Measurements from ENCODE around the gene RNU5D-1.
"Not testable (repeated sequence)": the region's sequence is repeated elsewhere in the genome, so short reads cannot be mapped to it uniquely, and the experiment has no call there.

The RNU5D-1 gene

DNA sequence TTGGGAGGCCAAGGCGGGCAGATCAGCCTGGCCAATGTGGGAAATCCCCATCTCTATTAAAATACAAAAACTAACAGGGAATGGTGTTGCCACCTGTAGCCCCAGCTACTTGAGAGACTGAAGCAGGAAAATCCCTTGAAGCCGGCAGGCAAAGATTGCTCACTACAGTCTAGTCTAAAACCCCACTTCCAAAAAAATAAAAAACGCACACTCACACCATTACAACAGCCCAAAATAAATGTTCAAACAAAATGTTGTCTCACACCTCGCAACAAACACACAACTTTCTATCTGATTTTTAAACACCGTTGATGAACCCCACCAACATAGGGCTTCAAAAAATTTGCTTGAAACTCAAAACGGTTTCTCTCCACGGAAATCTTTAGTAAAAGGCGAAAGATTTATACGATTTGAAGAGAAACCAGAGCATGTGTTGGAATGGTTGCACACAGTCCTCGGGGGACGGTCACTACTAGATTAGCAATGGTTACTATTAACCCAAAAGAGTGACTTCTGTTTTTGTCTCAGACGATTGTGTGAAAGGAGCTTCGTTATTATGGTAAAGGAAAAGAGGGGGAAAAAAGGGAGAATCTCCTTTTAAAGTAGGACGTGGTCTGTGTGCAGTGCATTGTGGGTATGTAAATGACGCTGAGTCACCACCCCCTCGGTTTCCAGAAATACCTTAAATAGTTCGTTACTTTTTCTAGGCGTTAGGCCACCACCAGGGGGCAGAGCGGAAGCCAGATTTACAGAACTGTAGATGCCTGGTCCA, at the start of gene RNU5D-1:
RNU5D-1 (minus strand) TSS at position 430 of the 772 bp plus-strand sequence.
- DNase-seq, result peak; percentile 95

DNA sequence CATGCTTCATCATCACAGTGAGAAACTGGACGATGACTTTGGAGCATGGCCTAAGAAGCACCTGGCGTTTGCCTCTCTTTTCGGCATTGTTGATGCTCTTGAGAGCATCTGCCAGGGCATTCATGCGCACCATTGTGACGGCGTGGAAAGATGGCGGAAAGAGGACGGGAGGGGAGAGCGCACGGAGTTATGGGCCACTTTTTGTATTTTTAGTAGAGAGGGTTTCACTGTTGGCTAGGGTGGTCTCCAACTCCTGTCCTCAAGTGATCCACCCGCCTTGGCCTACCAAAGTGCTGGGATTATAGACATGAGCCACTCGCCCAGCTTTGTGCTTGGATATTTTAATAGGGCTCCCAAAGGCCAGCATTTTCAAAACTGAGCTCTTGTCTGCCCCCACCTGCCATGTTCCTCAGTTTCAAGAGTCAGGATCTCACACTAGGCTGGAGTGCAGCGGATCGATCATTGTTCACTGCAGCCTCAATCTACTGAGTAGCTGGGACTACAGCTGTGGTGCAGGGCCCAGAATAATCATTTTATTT, 49.7 kb upstream of the RNU5D-1 start:
- DNase-seq, result no peak

DNA sequence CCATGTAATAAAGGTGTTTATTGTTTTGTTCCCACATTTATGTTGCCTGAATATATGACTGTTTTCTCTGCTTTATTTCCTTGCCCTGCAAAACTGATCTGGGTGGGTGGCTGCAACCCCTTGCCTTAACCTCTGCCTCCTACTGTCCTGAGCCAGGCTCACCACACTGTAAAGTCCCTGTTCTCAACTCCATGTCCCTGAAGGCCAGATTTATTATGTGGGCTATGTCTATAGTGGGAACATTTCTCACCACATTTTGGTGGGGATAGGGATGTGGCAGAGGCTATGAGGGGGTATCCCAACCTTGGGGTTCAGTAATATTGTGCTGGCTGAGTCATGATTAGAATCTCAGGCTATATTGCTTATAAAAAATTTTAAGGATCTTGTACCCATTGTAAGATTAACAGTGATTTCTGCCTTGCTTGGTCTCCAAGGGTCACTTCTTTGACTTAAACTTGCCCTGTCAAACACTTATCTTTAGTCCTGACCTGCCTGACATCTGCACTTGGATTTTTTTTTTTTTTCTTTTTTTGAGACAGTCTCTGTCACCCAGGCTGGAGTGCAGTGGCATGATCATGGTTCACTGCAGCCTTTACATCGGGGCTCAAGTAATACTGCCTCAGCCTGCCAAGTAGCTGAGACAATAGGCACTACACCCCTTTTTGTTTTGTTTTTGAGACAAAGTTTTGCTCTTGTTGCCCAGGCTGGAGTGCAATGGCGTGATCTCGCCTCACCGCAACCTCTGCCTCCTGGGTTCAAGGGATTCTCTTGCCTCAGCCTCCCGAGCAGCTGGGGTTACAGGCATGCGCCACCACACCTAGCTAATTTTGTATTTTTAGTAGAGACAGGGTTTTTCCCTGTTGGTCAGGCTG, 48.0 kb upstream of the RNU5D-1 start:
- DNase-seq, result no peak

DNA sequence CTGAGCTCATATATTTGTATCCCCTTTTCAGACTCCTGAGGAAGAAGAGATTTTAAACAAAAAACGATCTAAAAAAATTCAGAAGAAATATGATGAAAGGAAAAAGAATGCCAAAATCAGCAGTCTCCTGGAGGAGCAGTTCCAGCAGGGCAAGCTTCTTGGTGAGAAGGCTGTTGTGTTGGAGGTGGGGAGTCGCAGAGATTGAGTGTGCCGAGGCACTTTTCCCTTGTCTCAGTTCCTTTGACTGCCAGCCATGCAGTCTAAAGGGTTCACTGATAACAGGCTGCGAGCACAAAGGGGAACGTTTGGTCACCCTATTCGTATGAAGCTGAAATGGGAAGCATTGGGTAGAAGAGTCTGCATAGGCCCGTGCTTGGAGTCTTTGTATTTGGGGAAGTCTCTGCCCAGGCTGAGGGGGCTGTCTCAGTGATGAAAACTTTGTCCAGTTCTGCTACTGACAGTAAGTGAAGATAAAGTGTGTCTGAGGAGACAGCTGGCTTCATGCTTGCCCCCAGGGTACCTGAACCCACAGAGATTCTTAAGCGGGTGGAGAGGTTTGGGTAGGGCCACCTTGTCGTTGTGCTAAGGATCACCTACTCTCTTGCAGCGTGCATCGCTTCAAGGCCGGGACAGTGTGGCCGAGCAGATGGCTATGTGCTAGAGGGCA, 47.1 kb upstream of the RNU5D-1 start:
- no peak for DNase-seq

DNA sequence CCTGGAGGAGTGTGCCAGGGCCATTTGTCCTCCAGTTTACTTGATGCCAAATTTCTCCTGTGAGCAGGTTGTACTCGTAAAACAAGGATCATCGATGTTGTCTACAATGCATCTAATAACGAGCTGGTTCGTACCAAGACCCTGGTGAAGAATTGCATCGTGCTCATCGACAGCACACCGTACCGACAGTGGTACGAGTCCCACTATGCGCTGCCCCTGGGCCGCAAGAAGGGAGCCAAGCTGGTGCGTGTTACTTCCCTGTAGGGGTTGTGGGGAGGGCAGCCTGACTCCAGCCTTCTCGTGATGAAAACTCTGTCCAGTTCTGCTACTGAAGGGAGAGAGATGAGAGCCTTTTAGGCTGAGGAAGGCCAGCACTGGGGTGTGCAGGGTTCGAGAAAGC, 46.6 kb upstream of the RNU5D-1 start:
- no peak for DNase-seq

DNA sequence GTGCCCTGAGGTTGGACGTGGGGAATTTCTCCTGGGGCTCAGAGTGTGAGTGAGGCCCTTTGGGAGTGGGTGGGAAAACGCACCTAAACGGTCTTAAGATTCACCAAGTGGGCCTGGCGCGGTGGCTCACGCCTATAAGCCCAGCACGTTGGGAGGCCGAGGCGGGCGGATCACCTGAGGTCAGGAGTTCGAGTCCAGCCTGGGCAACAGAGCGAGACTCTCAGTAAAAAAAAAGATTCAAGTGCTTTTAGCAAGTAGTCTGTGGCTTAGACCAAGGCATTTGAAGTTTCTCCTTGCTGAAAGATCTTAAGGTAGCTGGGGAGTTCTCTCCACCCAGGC, 45.7 kb upstream of the RNU5D-1 start:
- no peak for DNase-seq

DNA sequence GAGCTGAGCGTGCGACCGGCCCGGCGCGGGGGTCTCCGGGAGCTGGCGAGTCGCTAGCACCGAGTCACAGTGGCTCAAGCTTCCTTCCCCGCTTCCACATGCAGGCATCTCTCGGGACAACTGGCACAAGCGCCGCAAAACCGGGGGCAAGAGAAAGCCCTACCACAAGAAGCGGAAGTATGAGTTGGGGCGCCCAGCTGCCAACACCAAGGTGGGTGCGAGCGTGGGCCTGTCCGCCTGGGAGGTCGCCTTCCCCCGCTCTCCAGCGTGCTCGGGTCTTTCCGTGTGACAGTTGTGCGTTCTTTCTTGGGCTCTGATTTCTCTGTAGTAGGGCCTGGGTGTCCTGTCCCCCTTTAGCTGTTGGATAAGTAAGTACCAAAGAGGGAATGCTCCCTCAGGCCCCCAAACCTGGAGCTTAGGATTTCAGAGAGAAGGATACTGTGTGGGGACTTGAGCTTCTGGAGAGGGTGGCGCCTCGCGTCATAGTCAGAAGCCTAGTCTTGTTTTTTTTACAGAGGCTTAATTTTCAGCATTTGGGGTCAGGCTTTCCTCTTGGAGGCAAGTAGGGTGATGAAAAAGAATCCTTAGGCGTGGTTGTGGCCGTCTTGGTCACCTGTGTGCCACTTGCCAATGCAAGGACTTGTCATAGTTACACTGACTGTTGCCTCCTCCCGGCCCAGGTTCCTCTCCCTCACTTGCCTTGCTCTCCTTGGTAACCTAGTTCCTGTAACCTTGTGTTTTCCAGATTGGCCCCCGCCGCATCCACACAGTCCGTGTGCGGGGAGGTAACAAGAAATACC, 45.2 kb upstream of the RNU5D-1 start:
- DNase-seq, result peak; percentile 55

DNA sequence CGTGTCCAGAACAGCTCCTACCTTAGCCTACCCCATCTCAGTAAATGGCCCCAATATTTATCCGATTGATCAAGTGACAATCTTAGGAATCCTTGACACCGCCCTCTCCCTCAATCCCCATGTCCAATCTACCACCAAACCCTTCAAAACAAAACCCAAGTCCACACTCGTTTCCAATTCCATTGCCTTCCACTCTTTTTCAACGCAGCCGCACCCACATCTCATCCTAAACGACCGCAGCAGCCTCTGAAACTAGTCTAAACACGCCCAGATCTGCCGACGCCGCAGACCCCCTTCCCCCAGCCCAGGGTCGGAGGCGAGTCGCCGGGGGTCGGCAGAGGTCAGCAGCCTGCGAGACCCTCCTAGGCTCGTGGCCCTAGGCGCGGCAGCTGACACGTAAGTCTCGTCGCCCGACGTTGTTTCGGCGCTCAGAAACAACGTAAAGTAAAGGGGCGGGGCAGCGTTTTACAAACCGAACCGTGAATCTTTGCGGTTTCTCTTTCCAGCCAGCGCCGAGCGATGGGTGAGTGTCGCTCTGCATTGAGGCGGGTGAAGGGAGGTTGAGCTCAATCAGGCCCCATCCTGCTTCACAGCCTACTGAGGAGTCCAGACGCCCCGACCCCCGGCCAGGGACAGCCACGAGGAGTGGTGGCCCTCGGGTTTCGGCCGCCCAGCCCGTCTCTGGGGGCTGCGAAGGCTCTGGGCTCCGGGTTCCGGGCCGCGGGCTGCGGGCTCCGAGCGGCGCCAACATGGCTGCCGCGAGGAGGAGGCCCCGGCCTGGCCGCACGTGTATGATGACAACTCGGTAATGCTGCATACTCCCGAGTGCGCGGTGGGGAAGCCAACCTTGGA, 44.3 kb upstream of the RNU5D-1 start, which contains the start of gene RPS8:
RPS8 (plus strand) TSS at position 463 of the 852 bp plus-strand sequence; CDS start at position 520, 57 bp downstream.
- DNase-seq, result peak; percentile 91

DNA sequence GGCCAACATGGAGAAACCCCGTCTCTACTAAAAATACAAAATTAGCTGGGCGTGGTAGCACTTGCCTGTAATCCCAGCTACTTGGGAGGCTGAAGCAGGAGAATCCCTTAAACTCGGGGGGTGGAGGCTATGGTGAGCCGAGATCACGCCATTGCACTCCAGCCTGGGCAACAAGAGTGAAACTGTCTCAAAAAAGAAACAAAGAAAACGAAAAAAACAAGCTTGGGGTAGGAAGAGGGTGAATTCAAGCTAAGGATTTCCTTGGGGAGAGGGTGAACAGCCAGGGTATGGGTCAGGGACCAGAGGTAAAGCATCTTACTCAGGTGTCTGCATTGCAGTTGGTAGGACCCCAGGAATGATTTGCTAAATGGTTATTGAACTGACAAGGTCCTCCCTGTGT, 35.5 kb upstream of the RNU5D-1 start:
- DNase-seq, result not testable (repeated sequence)

DNA sequence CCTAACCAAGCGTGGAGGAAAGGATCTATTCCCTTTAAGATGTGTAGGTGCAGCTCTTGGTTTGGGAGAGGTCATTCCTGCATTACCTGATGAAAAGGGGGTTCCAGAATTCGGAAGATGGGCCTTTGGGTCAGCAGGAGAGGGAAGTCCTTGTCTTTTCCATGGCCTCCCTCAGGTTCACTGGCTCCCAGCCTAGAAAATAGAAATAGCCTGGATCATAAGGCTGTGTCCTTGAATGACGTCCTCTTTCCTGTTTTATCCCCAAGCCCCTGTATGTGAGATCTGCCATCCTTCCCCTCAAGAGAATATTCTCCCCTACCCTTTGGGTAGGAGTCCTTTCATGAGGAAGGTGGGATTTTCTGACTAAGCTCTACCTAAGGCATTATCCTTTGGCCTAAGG, 29.9 kb upstream of the RNU5D-1 start:
- no peak for DNase-seq

DNA sequence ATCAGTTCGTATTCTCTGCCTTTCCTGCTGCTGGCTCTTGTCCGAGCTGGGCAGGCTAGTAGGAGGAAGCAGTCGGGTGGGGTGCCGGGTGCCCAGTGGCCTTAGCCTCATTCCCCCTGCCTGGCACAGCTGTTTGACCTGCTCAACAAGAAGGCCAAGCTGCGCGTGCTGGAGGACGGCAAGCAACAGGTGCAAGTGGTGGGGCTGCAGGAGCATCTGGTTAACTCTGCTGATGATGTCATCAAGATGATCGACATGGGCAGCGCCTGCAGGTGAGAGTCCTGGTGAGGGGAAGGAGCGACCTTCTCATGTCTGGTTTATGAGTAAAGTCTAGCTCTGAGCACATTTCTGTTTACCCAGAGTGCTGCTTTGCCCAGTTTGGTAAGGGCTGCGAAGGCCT, 28.1 kb upstream of the RNU5D-1 start:
- DNase-seq, result no peak

DNA sequence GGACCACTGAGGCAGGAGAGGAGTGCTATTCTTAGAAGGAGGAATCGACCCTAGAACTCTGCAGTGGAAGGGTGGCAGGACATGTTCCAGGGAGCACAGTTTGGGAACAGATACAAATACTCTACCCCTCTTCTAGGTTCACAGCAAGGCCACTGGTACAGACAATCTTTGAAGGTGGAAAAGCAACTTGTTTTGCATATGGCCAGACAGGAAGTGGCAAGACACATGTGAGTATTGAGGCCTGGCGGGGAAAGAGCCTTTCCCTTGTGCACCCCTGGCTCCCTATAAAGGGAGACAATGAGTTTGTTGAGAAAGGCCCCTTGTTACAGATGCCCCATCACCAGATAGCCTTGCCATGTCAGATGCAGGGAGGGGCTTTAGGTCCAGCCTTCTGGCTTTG, 26.4 kb upstream of the RNU5D-1 start:
- DNase-seq, result no peak

DNA sequence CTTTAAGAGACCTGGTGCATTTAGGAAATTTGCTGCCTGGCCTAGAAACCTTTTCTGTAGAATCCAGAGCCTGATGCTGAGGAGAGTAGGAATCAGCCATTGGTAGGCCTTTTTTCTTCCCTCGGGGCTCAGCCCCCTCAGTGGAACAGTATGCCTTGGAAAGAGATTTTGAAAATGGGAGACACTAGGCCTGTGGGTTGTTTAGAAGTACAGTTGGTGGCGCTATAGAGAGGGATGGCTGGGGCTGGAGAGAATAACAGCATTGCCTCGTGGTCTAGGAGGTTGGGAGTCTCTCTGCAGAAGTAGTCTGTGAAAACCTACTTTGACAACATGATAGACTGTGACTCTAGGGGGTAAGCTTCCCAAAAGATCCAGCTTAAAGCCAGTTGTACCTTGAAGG, 16.9 kb upstream of the RNU5D-1 start:
- no peak for DNase-seq

DNA sequence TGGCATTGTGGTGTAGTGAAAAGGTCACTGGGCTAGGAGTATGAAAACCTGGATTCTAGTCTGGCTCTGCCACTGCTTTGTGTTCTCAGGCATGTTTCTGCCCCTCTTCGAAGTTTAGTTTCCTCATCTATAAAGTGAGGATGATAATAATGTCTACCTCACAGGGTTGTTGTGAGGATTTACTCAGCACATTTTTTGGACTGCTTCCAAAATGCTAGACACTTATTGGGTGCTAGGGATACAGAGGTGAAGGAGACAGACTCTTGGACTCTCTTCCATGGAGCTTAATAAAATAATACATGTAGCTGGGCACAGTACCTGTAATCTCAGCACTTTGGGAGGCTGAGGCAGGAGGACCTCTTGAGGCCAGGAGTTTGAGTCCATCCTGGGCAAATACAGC, 12.2 kb upstream of the RNU5D-1 start:
- DNase-seq, result no peak

DNA sequence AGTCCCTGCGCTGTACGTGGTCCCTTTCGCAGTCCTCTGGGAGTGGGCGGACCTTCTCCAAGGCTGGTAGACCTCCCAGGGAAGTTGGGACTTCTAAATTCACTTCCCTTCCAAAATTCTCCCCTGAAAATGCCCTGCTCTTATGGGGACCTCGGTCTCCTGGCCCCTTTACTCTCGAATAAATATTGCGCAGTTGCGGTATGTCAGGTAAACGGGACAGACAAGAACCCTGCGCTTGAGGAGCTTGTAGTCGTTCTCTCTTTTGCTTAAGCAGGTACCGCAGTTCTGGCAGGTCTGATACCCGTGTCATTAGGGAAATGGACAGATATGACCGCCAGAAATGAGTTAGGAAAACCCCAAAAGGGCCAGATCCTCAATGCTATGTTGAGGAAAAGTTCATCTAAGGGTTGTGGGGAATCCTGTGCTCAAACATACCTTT, 9.2 kb upstream of the RNU5D-1 start:
- no peak for DNase-seq

DNA sequence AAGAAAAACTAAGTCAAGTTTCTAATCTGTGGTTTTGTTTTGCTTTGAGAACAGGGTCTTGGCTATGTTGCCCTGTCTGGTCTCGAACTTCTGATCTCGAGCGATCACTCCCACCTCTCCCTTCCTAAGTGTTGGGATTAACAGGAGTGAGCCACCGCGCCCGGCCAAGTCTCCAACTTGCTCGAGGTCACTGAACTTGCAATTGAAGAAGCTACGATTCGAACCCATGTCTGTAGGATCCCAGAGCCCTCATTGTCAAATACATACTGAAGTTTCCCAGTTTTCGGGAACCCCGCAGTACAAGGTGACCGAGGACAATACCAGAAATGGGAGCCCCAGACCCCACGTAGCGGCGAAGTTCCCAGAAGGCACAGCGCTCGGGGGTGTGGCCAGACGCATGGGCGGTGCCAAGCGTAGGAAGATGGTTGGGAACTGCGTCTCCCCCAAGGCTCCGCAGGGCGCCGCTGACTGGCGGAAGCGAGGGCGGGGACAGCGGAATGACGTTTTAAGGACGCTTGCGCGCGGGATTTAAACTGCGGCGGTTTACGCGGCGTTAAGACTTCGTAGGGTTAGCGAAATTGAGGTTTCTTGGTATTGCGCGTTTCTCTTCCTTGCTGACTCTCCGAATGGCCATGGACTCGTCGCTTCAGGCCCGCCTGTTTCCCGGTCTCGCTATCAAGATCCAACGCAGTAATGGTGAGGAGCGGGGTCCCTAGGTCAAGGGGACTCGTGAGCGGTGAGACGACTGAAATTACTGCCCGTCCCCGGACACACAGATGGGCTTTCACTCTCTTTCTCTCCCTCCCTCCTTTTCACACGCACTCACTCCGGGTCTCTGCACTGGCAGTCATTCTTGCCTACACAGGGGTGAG, 8.6 kb upstream of the RNU5D-1 start, which contains the start of gene KIF2C:
KIF2C (plus strand) TSS at position 531 of the 872 bp plus-strand sequence; CDS start at position 627, 96 bp downstream.
- DNase-seq, result peak; percentile 96

DNA sequence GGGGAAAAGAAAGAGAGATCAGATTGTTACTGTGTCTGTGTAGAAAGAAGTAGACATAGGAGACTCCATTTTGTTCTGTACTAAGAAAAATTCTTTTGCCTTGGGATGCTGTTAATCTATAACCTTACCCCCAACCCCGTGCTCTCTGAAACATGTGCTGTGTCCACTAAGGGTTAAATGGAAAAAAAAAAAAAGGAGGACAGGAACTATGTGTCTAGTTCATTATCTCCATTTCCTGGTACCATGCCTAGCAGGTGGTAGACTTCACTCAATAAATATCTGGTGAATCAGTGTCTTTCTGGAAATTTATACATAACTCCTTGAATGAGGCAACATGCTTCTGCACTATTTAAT, 8.0 kb upstream of the RNU5D-1 start:
- not testable (repeated sequence) for DNase-seq

DNA sequence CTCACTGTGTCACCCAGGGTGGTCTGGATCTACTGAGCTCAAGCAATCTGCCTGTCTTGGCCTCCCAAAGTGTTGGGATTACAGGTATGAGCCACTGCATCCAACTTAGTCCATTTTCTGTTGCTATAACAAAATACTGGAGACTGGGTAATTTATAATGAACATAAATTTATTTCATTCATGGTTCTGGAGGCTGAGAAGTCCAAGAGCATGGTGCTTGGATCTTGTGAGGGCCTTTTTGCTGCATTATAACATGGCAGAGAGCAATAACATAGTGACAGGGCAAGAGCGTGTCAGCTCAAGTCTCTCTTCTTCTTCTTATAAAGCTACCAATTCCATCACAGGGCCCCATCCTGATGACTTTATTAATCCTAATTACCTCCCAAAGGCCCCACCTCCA, 5.0 kb upstream of the RNU5D-1 start:
- DNase-seq, result no peak

DNA sequence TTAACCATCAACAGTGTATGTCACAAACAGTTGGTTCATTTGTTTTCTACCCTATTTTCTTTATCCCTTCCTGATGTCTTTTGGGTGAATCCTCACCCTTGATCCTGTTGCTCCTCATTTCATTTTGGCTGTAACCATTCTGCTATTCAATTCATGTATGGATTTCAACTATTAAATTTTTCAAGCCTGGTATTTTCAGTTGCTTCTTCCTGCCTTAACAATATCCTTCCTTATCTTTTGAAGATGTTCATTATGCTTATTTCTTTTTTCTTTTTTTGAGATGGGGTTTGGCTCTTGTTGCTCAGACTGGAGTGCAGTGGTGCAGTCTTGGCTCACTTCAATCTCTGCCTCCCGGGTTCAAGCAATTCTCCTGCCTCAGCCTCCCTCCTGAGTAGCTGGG, 2.8 kb upstream of the RNU5D-1 start:
- no peak for DNase-seq

DNA sequence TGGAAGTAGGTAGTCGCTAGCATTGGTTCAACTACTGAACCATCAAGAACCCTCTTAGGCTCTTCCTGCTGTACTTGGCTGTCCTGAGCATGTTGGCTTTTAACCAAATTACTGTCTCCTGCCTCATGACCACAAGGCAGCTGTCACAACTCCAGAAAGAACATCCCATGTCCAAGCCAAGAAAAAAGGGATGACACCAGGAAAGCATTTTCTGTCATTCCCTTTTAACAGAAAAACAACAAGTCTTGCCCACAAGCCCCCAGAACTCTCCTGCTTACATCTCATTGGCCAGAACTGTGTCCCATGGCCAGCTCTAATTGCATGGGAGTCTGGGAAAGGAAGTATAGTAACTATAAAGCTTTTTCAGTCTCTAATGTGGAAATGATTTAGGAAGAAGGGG, 2.4 kb upstream of the RNU5D-1 start:
- no peak for DNase-seq

Measured in CD4-positive, alpha-beta T cell treated with Interleukin-12 subunit alpha and Interleukin-12 subunit beta, for 1 hour (primary cell).